HepG2 (cell line): ENCODE data around the gene SEC63. TPM values are rescaled to one million over a fixed set of nuclear protein-coding genes. Genes with fewer than 3 reads are reported as not detected.
"Not testable (repeated sequence)": the region's sequence is repeated elsewhere in the genome, so short reads cannot be mapped to it uniquely, and the experiment has no call there.

Experiments
- FOXK1 ChIP-seq: sonication (generic); formaldehyde crosslinking; IDR thresholded peaks from 2 replicates; pipeline ENCODE4 v1.4.0; 2020; ENCODE audit warnings: low read depth, missing genetic modification reagents, borderline replicate concordance
- GATAD2A ChIP-seq: IDR thresholded peaks from 2 replicates; pipeline ENCODE4 v1.6.1; 2016
- KDM2A ChIP-seq: sonication (generic); formaldehyde crosslinking; IDR thresholded peaks from 2 replicates; pipeline ENCODE4 v1.4.0; 2020; ENCODE audit warnings: low read depth, missing genetic modification reagents, borderline replicate concordance
- KLF16 ChIP-seq, 2 experiments: sonication (generic) in 1 of 2; formaldehyde crosslinking in 1 of 2; IDR thresholded peaks; 2 replicates each; pipeline versions ENCODE4 v1.6.1 to v1.8.0; 2016 to 2023; ENCODE audit warnings: missing genetic modification reagents in 2 of 2, missing compliant biosample characterization in 1 of 2
- MAZ ChIP-seq, 2 experiments: sonication (generic) in 1 of 2; formaldehyde crosslinking in 1 of 2; IDR thresholded peaks; 2 replicates each; pipeline versions ENCODE4 v1.5.0 to v1.6.1; 2012 to 2020; ENCODE audit warnings: low read depth in 2 of 2, mild to moderate bottlenecking in 2 of 2, borderline replicate concordance in 1 of 2, improper control_type of control experiment in 1 of 2, low read length in 1 of 2, missing genetic modification reagents in 1 of 2, moderate library complexity in 1 of 2
- NR2F1 ChIP-seq, 2 experiments: fragments of 450-650 bp in 1 of 2; formaldehyde crosslinking in 1 of 2; IDR thresholded peaks; 2 replicates each; pipeline versions ENCODE4 v1.5.0 to v1.6.1; 2016 to 2020; ENCODE audit warnings: mild to moderate bottlenecking in 1 of 2, missing compliant biosample characterization in 1 of 2, missing genetic modification reagents in 1 of 2, moderate library complexity in 1 of 2
- PHF8 ChIP-seq: sonication (generic); formaldehyde crosslinking; IDR thresholded peaks from 2 replicates; pipeline ENCODE4 v1.5.0; 2020; ENCODE audit warnings: missing genetic modification reagents
- POLR2A ChIP-seq, 2 experiments: IDR thresholded peaks; 2 replicates each; pipeline ENCODE4 v1.6.1; 2011; ENCODE audit warnings: low read depth in 2 of 2, low read length in 2 of 2, mild to moderate bottlenecking in 1 of 2, moderate library complexity in 1 of 2; ENCODE audit not compliant: insufficient read depth in 1 of 2
- POLR2AphosphoS5 ChIP-seq: IDR thresholded peaks from 2 replicates; pipeline ENCODE4 v1.6.1; 2012; ENCODE audit warnings: low read depth, low read length
- RBFOX2 ChIP-seq: fragments of 200-400 bp; formaldehyde crosslinking; IDR thresholded peaks from 2 replicates; pipeline ENCODE4 v1.6.1; 2017; ENCODE audit warnings: low read depth, mild to moderate bottlenecking, low read length
- SAP130 ChIP-seq: IDR thresholded peaks from 2 replicates; pipeline ENCODE4 v1.6.1; 2016; ENCODE audit warnings: low read depth
- TAF1 ChIP-seq: sonication (generic); formaldehyde crosslinking; IDR thresholded peaks from 2 replicates; pipeline ENCODE4 v1.4.0; 2020; ENCODE audit warnings: missing genetic modification reagents
- ZBTB7B ChIP-seq: sonication (generic); formaldehyde crosslinking; IDR thresholded peaks from 2 replicates; pipeline ENCODE4 v1.4.0; 2020; ENCODE audit warnings: missing genetic modification reagents
- ZNF225 ChIP-seq: sonication (generic); formaldehyde crosslinking; IDR thresholded peaks from 2 replicates; pipeline ENCODE4 v1.4.0; 2020; ENCODE audit warnings: mild to moderate bottlenecking, missing genetic modification reagents
- polyA plus RNA-seq, 8 experiments: library from polyadenylated mRNA; depleted of rRNA in 3 of 8; stranded (reverse) in 7 of 8; unstranded in 1 of 8; fragments of >200 nt; fragmentation: Illumina TruSeq in 4 of 8; extraction: Trizol in 4 of 8; gene quantifications; 2 replicates each; pipeline versions ENCODE4 v1.2.1 to v1.2.3, GENCODE V29; 2011 to 2016; ENCODE audit warnings: low read depth in 4 of 8, missing spikeins in 1 of 8, mixed read lengths in 1 of 8; ENCODE audit not compliant: insufficient read depth in 1 of 8
- total RNA-seq, 5 experiments: library from RNA; depleted of rRNA; stranded (reverse); fragments of >200 nt; fragmentation: Illumina TruSeq; extraction: Trizol; gene quantifications; 2 replicates each; pipeline ENCODE4 v1.2.3, GENCODE V29; 2016; ENCODE audit warnings: low read depth in 1 of 5
- TF ChIP-seq, protein P1 (sequence below): sonication (generic); formaldehyde crosslinking; IDR thresholded peaks from 2 replicates; pipeline ENCODE4 v1.5.1; 2020; ENCODE audit warnings: mild to moderate bottlenecking, missing genetic modification reagents
- TF ChIP-seq, protein P2 (sequence below): IDR thresholded peaks from 2 replicates; pipeline ENCODE4 v1.6.1; 2016; ENCODE audit warnings: low read depth, borderline replicate concordance
- TF ChIP-seq, protein P3 (sequence below), 2 experiments: sonication (generic) in 1 of 2; formaldehyde crosslinking in 1 of 2; IDR thresholded peaks; 2 replicates each; pipeline versions ENCODE4 v1.4.0 to v1.6.1; 2018 to 2020; ENCODE audit warnings: missing genetic modification reagents in 2 of 2, borderline replicate concordance in 1 of 2, low read depth in 1 of 2, mild to moderate bottlenecking in 1 of 2, missing biosample characterization in 1 of 2
- TF ChIP-seq, protein P4 (sequence below): sonication (generic); formaldehyde crosslinking; IDR thresholded peaks from 2 replicates; pipeline ENCODE4 v1.4.0; 2020; ENCODE audit warnings: missing genetic modification reagents
- TF ChIP-seq, protein P5 (sequence below): IDR thresholded peaks from 2 replicates; pipeline ENCODE4 v1.6.1; 2012; ENCODE audit warnings: inconsistent platforms
- TF ChIP-seq, protein P6 (sequence below): sonication (generic); formaldehyde crosslinking; IDR thresholded peaks from 2 replicates; pipeline ENCODE4 v1.5.1; 2020; ENCODE audit warnings: mild to moderate bottlenecking, missing genetic modification reagents, moderate library complexity

Gene SEC63
- total and polyA plus RNA-seq, 2 of the 13 experiments (the other 11 are each of a cell fraction or from before 2014, with no cell fraction given): 20.2 to 45.9 TPM

DNA sequence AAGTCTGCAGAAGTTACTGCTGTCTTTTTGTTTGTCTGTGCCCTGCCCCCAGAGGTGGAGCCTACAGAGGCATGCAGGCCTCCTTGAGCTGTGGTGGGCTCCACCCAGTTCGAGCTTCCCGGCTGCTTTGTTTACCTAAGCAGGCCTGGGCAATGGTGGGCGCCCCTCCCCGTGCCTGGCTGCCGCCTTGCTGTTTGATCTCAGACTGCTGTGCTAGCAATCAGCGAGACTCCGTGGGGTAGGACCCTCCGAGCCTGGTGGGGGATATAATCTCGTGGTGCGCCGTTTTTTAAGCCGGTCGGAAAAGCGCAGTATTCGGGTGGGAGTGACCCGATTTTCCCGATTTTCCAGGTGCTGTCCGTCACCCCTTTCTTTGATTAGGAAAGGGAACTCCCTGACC lies 97.9 kb downstream of the SEC63 start (continued):
- TF ChIP-seq POLR2AphosphoS5: peak; percentile 29; the same call in 1 of the 2 replicates
- TF ChIP-seq MAZ (IDR thresholded peaks at IDR 0.05; ENCODE audit: borderline replicate concordance, low read depth, low read length): not testable (repeated sequence)
- peak; percentile 28; the same call in 1 of the 2 replicates for TF ChIP-seq MAZ (CRISPR knock-in tag; IDR thresholded peaks at IDR 0.05; ENCODE audit: low read depth)
- 0 out of 2 replicates have a peak, but pooled peaks have one; percentile 69 for TF ChIP-seq ZNF225
- 0 out of 2 replicates have a peak, but pooled peaks have one; percentile 29 for TF ChIP-seq KDM2A (CRISPR knock-in tag)
- peak; percentile 37; the same call in 1 of the 2 replicates for TF ChIP-seq GATAD2A
- TF ChIP-seq NR2F1 (CRISPR knock-in tag; IDR thresholded peaks at IDR 0.05): 0 out of 4 replicates have a peak, but pooled peaks of 1 of the 2 experiments have one; percentile 8
- TF ChIP-seq SAP130 (CRISPR knock-in tag): peak; percentile 45
- TF ChIP-seq, protein P1, sequence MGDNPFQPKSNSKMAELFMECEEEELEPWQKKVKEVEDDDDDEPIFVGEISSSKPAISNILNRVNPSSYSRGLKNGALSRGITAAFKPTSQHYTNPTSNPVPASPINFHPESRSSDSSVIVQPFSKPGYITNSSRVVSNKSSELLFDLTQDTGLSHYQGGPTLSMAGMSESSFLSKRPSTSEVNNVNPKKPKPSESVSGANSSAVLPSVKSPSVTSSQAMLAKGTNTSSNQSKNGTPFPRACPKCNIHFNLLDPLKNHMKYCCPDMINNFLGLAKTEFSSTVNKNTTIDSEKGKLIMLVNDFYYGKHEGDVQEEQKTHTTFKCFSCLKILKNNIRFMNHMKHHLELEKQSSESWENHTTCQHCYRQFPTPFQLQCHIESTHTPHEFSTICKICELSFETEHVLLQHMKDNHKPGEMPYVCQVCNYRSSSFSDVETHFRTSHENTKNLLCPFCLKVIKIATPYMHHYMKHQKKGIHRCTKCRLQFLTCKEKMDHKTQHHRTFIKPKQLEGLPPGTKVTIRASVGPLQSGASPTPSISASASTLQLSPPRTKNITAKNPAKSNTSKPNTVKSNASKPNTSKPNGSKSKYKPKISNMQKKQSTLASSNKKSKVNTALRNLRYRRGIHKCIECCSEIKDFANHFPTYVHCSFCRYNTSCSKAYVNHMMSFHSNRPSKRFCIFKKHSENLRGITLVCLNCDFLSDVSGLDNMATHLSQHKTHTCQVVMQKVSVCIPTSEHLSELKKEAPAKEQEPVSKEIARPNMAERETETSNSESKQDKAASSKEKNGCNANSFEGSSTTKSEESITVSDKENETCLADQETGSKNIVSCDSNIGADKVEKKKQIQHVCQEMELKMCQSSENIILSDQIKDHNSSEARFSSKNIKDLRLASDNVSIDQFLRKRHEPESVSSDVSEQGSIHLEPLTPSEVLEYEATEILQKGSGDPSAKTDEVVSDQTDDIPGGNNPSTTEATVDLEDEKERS (CRISPR knock-in tag): 0 out of 2 replicates have a peak, but pooled peaks have one; percentile 40
- TF ChIP-seq KLF16 (CRISPR knock-in tag; IDR thresholded peaks at IDR 0.05): 0 out of 4 replicates have a peak, but pooled peaks of 1 of the 2 experiments have one; percentile 31
- TF ChIP-seq, protein P2, sequence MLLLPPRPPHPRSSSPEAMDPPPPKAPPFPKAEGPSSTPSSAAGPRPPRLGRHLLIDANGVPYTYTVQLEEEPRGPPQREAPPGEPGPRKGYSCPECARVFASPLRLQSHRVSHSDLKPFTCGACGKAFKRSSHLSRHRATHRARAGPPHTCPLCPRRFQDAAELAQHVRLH (CRISPR knock-in tag): 0 out of 2 replicates have a peak, but pooled peaks have one; percentile 24
- TF ChIP-seq TAF1 (CRISPR knock-in tag): peak; percentile 44; the same call in 1 of the 2 replicates
- TF ChIP-seq ZBTB7B (CRISPR knock-in tag): peak; percentile 74
- TF ChIP-seq, protein P3, sequence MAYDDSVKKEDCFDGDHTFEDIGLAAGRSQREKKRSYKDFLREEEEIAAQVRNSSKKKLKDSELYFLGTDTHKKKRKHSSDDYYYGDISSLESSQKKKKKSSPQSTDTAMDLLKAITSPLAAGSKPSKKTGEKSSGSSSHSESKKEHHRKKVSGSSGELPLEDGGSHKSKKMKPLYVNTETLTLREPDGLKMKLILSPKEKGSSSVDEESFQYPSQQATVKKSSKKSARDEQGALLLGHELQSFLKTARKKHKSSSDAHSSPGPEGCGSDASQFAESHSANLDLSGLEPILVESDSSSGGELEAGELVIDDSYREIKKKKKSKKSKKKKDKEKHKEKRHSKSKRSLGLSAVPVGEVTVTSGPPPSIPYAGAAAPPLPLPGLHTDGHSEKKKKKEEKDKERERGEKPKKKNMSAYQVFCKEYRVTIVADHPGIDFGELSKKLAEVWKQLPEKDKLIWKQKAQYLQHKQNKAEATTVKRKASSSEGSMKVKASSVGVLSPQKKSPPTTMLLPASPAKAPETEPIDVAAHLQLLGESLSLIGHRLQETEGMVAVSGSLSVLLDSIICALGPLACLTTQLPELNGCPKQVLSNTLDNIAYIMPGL (CRISPR knock-in tag; IDR thresholded peaks at IDR 0.05; ENCODE audit: borderline replicate concordance in 1 of 2, low read depth in 1 of 2): peak in 1 of 2 experiments; percentile 31; a peak in 1 of 4 replicates
- TF ChIP-seq FOXK1 (CRISPR knock-in tag): peak; percentile 59
- peak; percentile 33; the same call in 1 of the 2 replicates for TF ChIP-seq RBFOX2
- TF ChIP-seq, protein P4, sequence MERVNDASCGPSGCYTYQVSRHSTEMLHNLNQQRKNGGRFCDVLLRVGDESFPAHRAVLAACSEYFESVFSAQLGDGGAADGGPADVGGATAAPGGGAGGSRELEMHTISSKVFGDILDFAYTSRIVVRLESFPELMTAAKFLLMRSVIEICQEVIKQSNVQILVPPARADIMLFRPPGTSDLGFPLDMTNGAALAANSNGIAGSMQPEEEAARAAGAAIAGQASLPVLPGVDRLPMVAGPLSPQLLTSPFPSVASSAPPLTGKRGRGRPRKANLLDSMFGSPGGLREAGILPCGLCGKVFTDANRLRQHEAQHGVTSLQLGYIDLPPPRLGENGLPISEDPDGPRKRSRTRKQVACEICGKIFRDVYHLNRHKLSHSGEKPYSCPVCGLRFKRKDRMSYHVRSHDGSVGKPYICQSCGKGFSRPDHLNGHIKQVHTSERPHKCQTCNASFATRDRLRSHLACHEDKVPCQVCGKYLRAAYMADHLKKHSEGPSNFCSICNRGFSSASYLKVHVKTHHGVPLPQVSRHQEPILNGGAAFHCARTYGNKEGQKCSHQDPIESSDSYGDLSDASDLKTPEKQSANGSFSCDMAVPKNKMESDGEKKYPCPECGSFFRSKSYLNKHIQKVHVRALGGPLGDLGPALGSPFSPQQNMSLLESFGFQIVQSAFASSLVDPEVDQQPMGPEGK: peak; percentile 47
- TF ChIP-seq, protein P5, sequence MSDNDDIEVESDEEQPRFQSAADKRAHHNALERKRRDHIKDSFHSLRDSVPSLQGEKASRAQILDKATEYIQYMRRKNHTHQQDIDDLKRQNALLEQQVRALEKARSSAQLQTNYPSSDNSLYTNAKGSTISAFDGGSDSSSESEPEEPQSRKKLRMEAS: 0 out of 2 replicates have a peak, but pooled peaks have one; percentile 22
- TF ChIP-seq POLR2A (IDR thresholded peaks at IDR 0.05; ENCODE audit: insufficient read depth in 1 of 2, low read depth in 2 of 2, low read length in 2 of 2): 0 out of 4 replicates have a peak, but pooled peaks of 1 of the 2 experiments have one; percentile 25
- TF ChIP-seq, protein P6, sequence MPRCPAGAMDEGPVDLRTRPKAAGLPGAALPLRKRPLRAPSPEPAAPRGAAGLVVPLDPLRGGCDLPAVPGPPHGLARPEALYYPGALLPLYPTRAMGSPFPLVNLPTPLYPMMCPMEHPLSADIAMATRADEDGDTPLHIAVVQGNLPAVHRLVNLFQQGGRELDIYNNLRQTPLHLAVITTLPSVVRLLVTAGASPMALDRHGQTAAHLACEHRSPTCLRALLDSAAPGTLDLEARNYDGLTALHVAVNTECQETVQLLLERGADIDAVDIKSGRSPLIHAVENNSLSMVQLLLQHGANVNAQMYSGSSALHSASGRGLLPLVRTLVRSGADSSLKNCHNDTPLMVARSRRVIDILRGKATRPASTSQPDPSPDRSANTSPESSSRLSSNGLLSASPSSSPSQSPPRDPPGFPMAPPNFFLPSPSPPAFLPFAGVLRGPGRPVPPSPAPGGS: 0 out of 2 replicates have a peak, but pooled peaks have one; percentile 37
- peak; percentile 78 for TF ChIP-seq PHF8 (CRISPR knock-in tag)
